Measurements from ENCODE around the gene ZBTB16.

Gene ZBTB16

DNA sequence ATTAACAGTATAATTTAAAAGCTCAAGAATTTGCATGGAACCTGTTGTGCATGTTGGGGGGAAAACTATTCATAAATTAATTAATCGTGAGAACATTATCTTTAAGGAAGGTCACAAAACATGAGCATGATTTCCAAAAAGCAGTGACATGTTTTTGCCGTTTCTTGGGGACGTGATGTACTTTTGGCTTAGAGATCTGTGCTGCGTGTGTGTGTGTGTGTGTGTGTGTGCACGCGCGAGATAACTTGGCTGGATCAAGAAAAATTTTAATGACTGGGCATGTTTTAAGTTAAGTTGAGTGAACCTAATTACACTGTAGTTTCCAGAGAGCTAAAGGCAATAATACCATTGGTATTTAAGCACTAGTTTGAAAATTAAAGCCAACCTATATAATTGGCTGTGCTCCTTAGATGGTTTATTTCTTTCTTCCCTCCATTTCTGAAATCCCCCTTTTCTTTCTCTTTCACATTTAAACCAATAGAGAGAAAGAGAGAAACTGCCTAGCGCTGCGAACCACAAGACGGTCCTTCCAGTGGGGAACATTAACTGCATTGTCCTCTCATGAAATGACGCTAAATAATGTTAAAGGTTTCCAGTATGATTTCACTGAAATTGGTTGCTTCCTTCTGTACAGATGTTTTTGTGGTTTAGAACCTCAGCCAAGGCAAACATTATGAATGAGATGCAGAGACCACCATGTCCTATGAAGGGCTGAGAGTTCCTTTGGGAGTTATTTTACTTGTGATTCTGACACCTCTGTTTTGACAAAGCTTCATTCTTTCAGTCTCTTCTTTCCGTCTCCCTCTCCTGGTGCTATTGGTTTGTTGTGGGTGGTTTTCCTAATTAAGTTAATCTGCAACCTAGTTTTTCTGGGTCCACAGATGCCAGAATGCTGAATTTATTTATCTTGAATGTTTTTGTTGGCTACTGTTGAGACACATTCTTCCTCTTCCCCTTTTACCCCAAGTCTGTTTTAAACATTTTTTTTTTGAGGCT lies 51.7 kb downstream of the ZBTB16 start:
- DNase-seq = no peak

DNA sequence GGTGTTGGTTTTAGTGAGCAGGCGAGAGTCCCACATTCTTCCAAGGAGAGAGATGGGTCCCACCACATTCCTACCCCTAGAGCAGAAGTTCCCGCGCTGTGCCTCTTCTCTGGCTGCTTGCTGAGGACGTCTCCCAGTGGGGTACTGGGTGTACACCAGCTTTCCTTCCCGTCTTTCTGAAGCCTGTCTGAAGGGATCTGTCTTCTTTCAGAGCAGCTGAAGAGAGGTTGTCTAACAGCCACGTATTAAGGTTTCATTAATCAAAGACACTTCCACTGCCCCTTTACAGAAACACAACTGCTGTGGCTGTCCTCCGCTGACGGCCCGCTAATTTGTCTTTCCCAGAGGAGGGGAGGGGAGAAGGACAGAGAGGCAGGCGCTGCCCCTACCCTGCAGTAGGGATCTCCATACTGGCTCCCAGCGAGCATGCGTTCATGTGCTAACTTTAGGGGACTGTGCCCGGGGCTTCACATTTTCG lies 56.0 kb downstream of the ZBTB16 start:
- DNase-seq = no peak

GRCh38 chr11:114116357-114116756 lies 56.8 kb downstream of the ZBTB16 start:
- no peak for DNase-seq

GRCh38 chr11:114116800-114117199 lies 57.3 kb downstream of the ZBTB16 start:
- no peak for DNase-seq

DNA sequence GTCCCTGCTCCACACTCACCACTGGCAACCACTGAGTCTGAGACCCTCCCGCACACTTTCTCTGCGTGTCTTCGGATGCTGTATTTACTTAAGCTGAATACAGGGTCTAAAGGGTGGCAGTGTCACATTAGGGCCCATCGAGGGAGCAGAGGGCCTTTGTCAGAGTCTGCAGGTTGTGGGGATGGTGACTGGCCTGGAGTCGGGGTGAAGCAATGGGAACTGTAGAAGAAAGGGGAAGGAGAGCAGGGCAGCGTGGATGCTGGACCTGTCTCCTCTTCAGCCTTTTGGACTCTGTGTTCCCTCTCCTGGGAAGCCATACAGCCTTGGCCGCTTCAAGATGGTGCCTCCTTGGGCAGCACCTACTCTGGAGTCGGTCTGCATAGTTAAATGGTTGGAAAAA lies 61.1 kb downstream of the ZBTB16 start:
- no peak for DNase-seq

DNA sequence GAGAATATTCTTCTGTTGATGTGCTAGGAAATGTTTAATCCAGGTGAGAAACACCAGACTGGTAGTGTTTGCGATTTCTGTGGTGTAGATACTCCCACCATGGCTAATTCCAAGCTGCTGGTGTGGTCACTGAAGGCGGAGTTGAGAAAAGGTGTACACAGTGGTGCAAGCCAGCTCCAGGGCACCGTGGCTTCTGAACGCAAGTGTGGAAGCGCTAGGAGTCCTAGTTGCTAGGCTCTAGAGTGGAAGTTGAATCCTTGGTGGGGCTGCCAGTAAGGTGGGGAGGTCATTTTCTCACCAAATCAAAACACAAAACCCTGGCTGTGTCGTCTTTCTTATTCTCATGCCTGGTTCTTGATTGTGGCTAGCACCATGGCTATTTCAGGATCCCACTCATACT lies 61.6 kb downstream of the ZBTB16 start:
- DNase-seq = no peak

DNA sequence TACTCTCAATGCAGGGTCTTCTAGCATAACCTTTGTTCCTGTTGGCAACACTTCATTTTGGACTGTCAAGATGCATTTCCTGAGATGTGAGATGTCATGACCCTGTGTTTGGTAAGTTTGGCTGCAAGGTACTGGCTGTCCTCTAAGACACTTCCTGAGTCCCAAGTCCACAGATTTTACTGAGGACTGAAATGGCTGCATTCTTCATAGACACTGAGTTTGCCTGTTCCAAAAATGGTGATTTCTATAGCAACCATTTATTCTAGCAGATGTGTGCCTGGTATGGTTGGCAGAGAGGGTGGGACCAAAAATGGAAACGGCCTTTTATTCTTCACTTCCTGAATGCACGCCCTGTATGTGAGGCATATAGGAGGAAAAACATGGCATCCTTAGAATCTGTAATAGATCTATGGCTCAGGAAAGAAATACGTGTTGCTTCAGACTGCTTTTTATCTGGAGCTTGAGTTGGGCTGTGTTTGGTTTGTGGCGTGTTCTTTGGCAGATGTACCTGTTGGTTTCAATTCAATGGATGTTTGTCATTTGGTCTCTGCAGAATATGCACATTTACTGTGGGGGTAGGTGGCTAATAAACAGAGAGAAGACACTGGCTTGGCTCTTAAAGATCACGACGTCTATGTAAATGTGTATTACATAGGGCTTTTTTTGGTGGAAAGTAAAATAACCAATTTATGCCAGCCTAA lies 62.4 kb downstream of the ZBTB16 start:
- DNase-seq = no peak

DNA sequence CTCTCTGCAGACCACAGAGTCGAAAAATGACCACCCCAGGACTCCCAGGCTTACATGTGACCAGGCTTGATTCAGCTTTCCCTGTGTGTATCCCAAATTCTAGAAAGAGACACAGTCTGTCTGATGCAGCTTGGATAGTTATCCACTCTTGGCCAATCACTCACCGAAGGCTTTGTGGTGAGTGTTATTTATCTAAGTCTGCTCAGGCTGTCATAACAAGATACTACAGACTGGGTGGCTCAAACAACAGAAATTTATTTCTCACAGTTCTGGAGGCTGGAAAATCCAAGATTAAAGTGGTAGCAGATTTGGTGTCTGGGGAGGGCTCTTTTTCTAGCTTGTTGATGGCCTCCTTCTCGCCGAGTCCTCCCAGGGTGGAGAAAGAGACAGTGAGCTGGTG lies 63.2 kb downstream of the ZBTB16 start:
- DNase-seq = no peak

DNA sequence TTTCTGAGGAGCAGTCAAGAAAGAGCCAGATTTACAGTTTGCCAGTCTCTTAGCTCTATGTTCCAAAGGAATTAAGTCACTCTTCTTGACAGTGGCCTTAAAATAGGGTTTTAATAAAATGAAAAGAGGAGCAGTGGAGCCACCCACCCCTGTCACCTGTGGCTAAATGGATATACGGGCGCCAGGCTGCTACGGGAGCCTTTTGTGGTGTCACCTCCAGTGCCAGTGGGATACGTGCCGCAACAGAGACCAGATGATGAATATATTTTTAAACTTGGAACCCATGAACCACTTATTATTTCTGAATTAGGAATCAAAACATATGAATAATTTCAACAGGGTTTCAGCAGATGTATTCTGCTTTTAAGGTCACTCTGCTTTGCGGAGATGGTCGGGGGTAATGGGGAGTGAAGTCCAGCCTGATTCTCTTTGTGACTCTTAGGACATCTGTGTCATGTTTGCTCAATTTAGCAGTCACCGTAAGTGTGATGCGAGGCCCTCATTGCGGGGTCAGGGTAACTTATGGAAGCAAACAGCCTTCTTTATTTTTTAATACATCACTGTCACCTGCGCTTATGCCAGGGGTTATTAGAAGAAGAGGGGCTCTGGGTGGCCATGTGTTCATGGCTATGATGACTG lies 64.3 kb downstream of the ZBTB16 start:
- DNase-seq = no peak

- no peak for DNase-seq
These were observed 65.2 kb downstream of the ZBTB16 start for GRCh38 chr11:114124601-114125144.

GRCh38 chr11:114125531-114125930 lies 66.0 kb downstream of the ZBTB16 start:
- no peak for DNase-seq

- DNase-seq = no peak
These were observed 66.4 kb downstream of the ZBTB16 start for GRCh38 chr11:114125959-114126358.

DNA sequence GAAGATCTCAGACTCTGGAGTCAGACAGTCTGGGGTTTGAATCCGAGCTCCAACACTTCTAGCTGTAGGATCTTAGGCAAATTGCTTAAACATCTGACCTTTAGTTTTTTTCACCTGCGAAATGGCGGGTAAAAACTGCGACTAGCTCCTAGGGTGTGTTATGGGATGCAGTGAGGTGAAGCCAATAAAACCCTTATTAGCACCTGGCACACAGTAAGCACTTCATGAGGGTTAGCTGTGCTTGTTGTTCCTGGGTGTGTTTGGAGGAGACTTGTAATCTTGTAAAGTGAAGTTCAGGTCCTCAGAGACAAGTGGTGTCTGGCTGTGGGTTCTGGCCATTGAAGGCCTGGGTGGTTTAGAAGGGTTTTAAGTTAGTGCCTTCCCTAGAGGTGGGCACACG lies 68.9 kb downstream of the ZBTB16 start:
- DNase-seq = no peak

- DNase-seq = no peak
These were observed 69.6 kb downstream of the ZBTB16 start for GRCh38 chr11:114129142-114129541.

GRCh38 chr11:114129699-114130098 lies 70.2 kb downstream of the ZBTB16 start:
- DNase-seq = no peak

DNA sequence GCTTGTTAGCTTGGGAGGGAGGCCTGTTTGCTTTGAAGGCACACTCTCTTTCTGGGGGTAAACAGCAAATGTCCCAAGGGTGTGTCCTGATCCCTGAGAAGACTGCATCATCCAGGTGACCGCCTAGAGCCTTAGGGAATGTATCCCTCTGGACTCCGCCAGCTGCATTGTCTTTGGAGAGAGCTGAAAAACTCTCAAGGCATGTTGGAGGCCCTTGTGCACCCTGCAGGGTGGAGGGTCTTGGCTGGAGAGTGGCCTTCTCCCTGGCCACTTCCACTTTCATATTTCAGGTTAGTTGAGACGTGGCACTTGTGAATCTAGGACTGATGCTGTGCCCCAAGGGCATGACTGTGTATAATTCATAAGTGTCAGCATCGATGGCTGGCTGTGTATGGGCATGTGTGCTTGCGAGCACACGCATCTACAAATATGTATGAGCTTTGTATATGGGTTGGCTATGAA lies 70.6 kb downstream of the ZBTB16 start:
- no peak for DNase-seq

- no peak for DNase-seq
These were observed 71.2 kb downstream of the ZBTB16 start for GRCh38 chr11:114130629-114131277.

DNA sequence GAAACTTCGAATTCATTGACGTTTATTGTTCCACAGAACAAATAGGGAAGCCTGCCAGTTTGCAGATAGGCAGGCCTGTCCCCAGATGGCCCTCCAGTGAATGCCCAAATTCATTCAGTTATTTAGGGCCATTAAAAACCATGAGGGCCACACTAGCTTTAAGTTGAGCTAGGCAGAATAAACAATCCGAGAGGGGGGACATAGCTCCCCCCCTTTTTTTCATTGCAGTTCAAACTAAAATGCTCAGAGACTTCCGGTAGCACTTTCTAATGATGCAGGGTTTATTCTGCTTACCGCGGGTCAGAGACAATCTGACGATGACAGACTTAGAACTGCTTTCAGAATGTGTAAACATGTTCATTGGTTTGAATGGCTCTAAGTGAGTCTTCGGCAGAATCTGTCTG lies 72.0 kb downstream of the ZBTB16 start:
- DNase-seq = no peak

GRCh38 chr11:114132417-114132816 lies 72.9 kb downstream of the ZBTB16 start:
- DNase-seq = no peak

- DNase-seq = no peak
These were observed 73.5 kb downstream of the ZBTB16 start for GRCh38 chr11:114132944-114133394.

DNA sequence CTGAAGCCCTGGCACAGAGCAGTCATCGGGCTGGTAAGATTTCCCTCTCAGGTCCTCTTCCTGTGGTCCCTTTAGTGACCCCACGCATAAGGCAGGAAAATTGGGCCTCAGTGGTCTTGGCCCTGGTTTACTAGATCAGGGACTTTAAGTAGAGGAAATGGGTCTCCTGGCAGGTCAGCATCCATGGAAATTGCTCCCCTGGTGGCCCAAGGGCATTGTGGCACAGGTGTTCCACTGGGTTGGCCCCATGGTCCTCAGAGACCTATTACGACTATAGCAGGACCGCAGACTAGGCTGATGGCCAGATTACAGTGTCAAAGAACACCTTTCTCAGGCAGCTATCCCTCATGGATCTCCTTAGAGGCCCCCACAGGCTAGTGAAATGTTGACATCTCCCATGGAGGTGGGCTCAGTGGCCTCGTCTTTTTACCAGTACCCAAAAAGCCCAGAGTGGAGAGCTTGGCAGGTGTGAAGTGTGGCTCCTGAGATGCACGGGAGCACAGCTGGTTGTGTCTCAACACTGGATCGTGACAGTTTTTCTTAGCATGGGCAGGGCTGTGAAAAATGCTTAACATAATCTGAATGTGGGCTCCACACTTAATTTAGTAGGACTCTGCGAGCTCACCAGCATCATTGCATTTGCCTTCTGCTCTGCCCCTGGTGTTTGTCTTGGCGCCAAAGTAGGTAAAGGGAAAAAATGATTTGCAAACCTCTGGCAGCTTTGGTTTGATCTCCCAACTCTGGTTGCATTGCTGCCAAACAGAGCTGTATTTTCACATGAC lies 74.2 kb downstream of the ZBTB16 start:
- DNase-seq = no peak

DNA sequence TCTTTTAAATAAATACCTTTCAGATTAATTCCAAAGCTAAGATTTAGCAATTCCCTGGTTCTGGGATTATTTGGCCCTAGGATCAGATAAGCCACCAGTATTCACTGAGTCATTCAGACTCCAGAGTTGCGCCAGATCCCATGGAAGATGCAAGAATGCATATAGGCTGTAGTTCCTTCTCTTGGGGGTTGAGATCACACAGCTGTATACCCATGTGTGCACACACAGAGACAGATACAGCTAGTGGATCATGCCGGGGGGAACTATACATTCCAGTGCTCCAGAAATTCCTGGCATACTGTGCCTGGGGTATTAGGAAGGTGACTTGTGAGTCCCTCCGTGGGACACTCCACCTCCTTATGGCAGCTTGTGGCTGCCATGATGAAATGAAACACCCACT lies 75.4 kb downstream of the ZBTB16 start:
- no peak for DNase-seq
